ENCODE data around the gene LRRC58. TPM values are rescaled to one million over a fixed set of nuclear protein-coding genes. Genes with fewer than 3 reads are reported as not detected.
A peak's percentile ranks its signal among the peaks of the same experiment; 100 is the strongest.

Gene LRRC58
- total and polyA plus RNA-seq, 2 of the 8 experiments (the other 6 are each of a cell fraction or from before 2014, with no cell fraction given) = 4.3 to 15.4 TPM

- Histone ChIP-seq H2BK20ac (ENCODE audit: low read length) (no peak overlapping the region), H3K79me1 (ENCODE audit: low read depth, low read length) (no peaks in the 10 kb centered on the region), H2BK120ac (replicated peaks; ENCODE audit: low read depth, low read length) (no peak overlapping the region), H3K14ac (ENCODE audit: insufficient read length) (no peak overlapping the region), H2BK5ac (ENCODE audit: low read depth, low read length) (no peak overlapping the region), H3K79me2 (ENCODE audit: control insufficient read depth in 1 of 2, insufficient read depth in 2 of 2, low read length in 2 of 2) (no peaks in the 10 kb centered on the region), H2AK5ac (ENCODE audit: low read depth, low read length) (no peak overlapping the region), H2AFZ (ENCODE audit: low read length) (peak overlapping the region; percentile 56; the same call in 1 of the 2 replicates), H2BK15ac (ENCODE audit: low read length) (no peak overlapping the region), H3K4me2 (ENCODE audit: insufficient read depth in 1 of 2, low read depth in 2 of 2, low read length in 2 of 2) (no peak overlapping the region), H4K8ac (ENCODE audit: extremely low read depth, insufficient read depth, low read length) (no peak overlapping the region), H3K9me3 (ENCODE audit: insufficient read depth in 2 of 2, low read depth in 1 of 2, low read length in 1 of 2) (no peaks in the 10 kb centered on the region; a peak in 1 of 4 replicates), H3K4me1 (replicated peaks in 1 of 4; ENCODE audit: control insufficient read depth in 3 of 4, insufficient read depth in 4 of 4, low read length in 3 of 4) (peaks cover 0 to 3% (median 0%) of the 10 kb centered on the region in 4 experiments; a peak in 1 of 7 replicates), H4K5ac (ENCODE audit: insufficient read length, low read depth, low read length) (no peak overlapping the region), H3K36me3 (ENCODE audit: control insufficient read depth in 2 of 4, insufficient read depth in 4 of 4, low read length in 3 of 4) (no peaks in the 10 kb centered on the region), H3K4ac (replicated peaks; ENCODE audit: insufficient read length, low read depth, low read length) (no peak overlapping the region), H3K27ac (ENCODE audit: low read depth, low read length) (no peak overlapping the region), H3K27me3 (replicated peaks in 1 of 4; ENCODE audit: control insufficient read depth in 3 of 4, extremely low read depth in 1 of 4, insufficient read depth in 3 of 4, low read length in 3 of 4) (no peaks in the 10 kb centered on the region), H3K23me2 (ENCODE audit: low read depth, low read length) (peaks cover 2% of the 10 kb centered on the region; the same call in 1 of the 2 replicates), H4K91ac (replicated peaks; ENCODE audit: insufficient read length, low read length) (no peak overlapping the region), H3K18ac (ENCODE audit: extremely low read depth, low read length) (no peak overlapping the region), H3K56ac (replicated peaks; ENCODE audit: insufficient read length, low read depth, low read length) (no peak overlapping the region), H3K23ac (ENCODE audit: insufficient read length) (no peak overlapping the region), H2BK12ac (ENCODE audit: low read depth, low read length) (no peak overlapping the region), H3K9ac (replicated peaks in 1 of 4; ENCODE audit: extremely low read depth in 1 of 4, low read depth in 3 of 4, low read length in 3 of 4) (no peak overlapping the region), H3K4me3 (ENCODE audit: extremely low read depth in 1 of 4, insufficient read depth in 2 of 4, low read depth in 3 of 4, low read length in 4 of 4) (no peak overlapping the region), H4K20me1 (replicated peaks in 1 of 2; ENCODE audit: control insufficient read depth in 1 of 2, insufficient read depth in 2 of 2, low read length in 2 of 2) (no peaks in the 10 kb centered on the region)
- TF ChIP-seq SIN3A (conservative IDR thresholded peaks at IDR 0.05 in 1 of 2, IDR thresholded peaks at IDR 0.05 in 1 of 2; ENCODE audit: low read depth in 1 of 2, low read length in 2 of 2) = no peak
- TF ChIP-seq PHF8 (conservative IDR thresholded peaks at IDR 0.05; ENCODE audit: low read depth, low read length) = no peak
- no peak for TF ChIP-seq USF2 (IDR thresholded peaks at IDR 0.05; ENCODE audit: low read length)
- FAIRE-seq (no peak), DNase-seq (ENCODE audit: low read depth in 1 of 2, low spot score in 2 of 2) (no peak)
- POLR2A ChIA-PET (ENCODE audit: partially characterized antibody) = no interaction called here
- WGBS, 2 experiments (ENCODE audit: extremely low coverage in 1 of 2, insufficient coverage in 1 of 2, insufficient read length in 1 of 2, insufficient replicate concordance in 2 of 2, low coverage in 1 of 2, low lambda C conversion rate in 2 of 2, missing lambda C conversion rate in 1 of 2) = 94% methylated on average over 5 of the region's 5 CpGs; no CpG with 5 or more reads in 1 of the 2 experiments
- CTCF ChIA-PET (ENCODE audit: partially characterized antibody) = no interaction called here
Measured at GRCh38 chr3:120302361-120302760, 46.8 kb downstream of the LRRC58 start.

Measured in H1 (cell line).